ENCODE measurements around the gene CDON. TPM values are rescaled to one million over a fixed set of nuclear protein-coding genes. Genes with fewer than 3 reads are reported as not detected.
A peak's percentile ranks its signal among the peaks of the same experiment; 100 is the strongest.

CDON gene
- total RNA-seq, 2 experiments from 2014 or later, result 3.2 to 4.0 TPM

- TF ChIP-seq CTCF (IDR thresholded peaks at IDR 0.05), result no peak
- Mint-ChIP-seq H3K36me3 (ENCODE audit: low read depth) (no peaks in the 10 kb centered on the region), H3K9me3 (no peaks in the 10 kb centered on the region), H3K4me1 (ENCODE audit: low read depth) (peaks cover 3% of the 10 kb centered on the region), H3K27ac (no peak overlapping the region), H3K4me3 (no peak overlapping the region), H3K27me3 (peaks cover 11% of the 10 kb centered on the region)
- ATAC-seq (no peak), DNase-seq (no peak)
- CTCF ChIA-PET, result interaction anchor here (0.6 to 5.0 kb wide), 3 partner anchors 268 to 313 kb away, joined by 3 to 36 read pairs (median 3); no protein-coding TSS in a partner anchor
- POLR2A ChIA-PET, result no interaction called here
- intact Hi-C loops (cut with micrococcal nuclease), result no loop called here
Observed at GRCh38 chr11:125925804-125926203, 136.9 kb downstream of the CDON start.

DNA sequence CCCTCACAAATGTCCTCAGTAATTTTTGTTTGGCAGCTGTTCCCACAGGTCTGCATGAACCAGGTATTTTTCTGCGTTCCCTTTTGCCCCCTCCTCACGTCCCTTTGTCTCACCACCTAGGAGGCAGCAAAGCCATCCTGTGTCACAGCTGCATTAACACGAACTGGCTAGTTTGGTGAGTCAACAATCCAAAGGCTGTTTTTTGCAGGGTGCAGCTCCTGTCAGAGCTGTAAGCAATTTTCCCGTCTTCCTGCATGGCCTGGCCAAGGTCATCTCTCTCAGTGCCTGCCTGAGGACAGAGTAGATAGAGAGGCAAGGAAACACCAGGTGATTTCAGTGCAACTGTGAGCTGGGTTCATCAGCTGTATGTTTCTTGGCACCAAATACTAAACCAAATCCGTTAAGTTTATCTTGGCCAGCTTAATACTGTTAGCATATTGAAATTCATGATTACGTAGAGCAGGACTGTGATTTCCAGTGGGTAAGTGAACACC, 137.4 kb downstream of the CDON start:
- Mint-ChIP-seq H3K4me1 (ENCODE audit: low read depth) (peaks cover 3% of the 10 kb centered on the region), H3K27me3 (peaks cover 14% of the 10 kb centered on the region), H3K4me3 (no peak overlapping the region), H3K27ac (no peak overlapping the region), H3K9me3 (no peaks in the 10 kb centered on the region), H3K36me3 (ENCODE audit: low read depth) (no peaks in the 10 kb centered on the region)
- POLR2A ChIA-PET, result no interaction called here
- ATAC-seq, result no peak
- no peak for DNase-seq
- no peak for TF ChIP-seq CTCF (IDR thresholded peaks at IDR 0.05)
- intact Hi-C loops (cut with micrococcal nuclease), result no loop called here
- CTCF ChIA-PET, result interaction anchor here (0.6 to 5.0 kb wide), 3 partner anchors 268 to 313 kb away, joined by 3 to 36 read pairs (median 3); no protein-coding TSS in a partner anchor

- no peak overlapping the region for H3K27ac Mint-ChIP-seq
- DNase-seq (no peak), ATAC-seq (no peak)
- peaks cover 11% of the 10 kb centered on the region for H3K27me3 Mint-ChIP-seq
- intact Hi-C loops (cut with micrococcal nuclease), result no loop called here
- peaks cover 3% of the 10 kb centered on the region for H3K4me1 Mint-ChIP-seq (ENCODE audit: low read depth)
- POLR2A ChIA-PET, result no interaction called here
- no peaks in the 10 kb centered on the region for H3K36me3 Mint-ChIP-seq (ENCODE audit: low read depth)
- H3K9me3 Mint-ChIP-seq, result no peaks in the 10 kb centered on the region
- no peak for TF ChIP-seq CTCF (IDR thresholded peaks at IDR 0.05)
- H3K4me3 Mint-ChIP-seq, result no peak overlapping the region
- CTCF ChIA-PET, result interaction anchor here (0.8 to 5.0 kb wide), 4 partner anchors 37 to 282 kb away, joined by 3 to 36 read pairs (median 4); partner anchors contain the start of gene HYLS1
Observed at GRCh38 chr11:125924384-125925007, 138.2 kb downstream of the CDON start.

DNA sequence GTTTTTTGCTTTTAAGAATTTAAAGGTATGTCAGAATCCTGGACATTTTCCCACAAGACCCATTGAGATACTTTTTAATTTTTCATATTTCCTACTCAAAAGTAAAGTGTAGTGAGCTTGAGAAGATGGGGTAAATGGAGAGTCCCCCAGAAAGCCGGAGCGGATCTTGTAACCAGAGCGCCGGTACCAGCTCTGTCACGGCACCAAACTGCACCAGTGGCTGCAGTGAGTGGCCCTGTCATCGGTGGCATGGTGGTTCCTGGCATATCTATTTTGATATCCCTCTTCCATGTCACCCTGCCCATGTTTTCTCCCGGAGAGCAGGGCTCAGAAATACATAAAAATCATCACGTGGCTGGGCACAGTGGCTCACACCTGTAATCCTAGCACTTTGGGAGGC, 139.0 kb downstream of the CDON start:
- TF ChIP-seq CTCF (IDR thresholded peaks at IDR 0.05), result no peak
- DNase-seq (no peak), ATAC-seq (no peak)
- Mint-ChIP-seq H3K27me3 (peaks cover 11% of the 10 kb centered on the region), H3K4me1 (ENCODE audit: low read depth) (peaks cover 3% of the 10 kb centered on the region), H3K36me3 (ENCODE audit: low read depth) (no peaks in the 10 kb centered on the region), H3K27ac (no peak overlapping the region), H3K9me3 (no peaks in the 10 kb centered on the region), H3K4me3 (no peak overlapping the region)
- ChIA-PET POLR2A (no interaction called here), CTCF (interaction anchor here (0.8 to 5.0 kb wide), 14 partner anchors 15 to 392 kb away, joined by 3 to 36 read pairs (median 4); partner anchors contain the start of gene HYLS1)
- intact Hi-C loops (cut with micrococcal nuclease), result loop anchor here (1.0 kb wide), 1 partner anchor 271 kb away; no protein-coding TSS in a partner anchor

DNA sequence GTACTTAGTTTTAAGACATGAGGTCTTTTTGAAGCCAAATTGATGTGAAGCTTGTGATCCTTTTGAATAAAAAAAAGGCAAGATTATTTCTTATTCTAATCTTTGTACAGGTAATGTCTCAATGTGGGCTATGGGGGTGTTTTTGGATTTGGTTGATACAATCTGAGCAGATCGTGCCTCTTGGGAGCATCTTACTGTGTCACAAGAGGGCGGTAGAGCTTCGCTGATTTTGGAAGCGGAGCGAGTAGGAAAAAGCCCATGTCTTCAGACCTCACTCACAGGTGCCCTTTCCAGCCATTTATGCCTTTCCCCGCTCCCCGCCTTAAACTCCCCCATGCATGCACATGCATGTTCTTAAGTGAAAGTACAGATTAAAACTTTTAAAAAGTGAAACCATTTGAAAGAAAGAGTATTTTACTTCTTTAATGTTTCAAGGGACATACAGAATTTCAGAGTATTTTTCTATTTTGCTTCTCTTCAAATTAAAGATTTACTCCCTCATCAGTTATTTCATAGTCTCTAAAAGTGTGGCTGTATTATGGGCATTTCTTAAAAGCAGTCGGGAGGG, 139.6 kb downstream of the CDON start:
- H3K4me1 Mint-ChIP-seq (ENCODE audit: low read depth), result peaks cover 3% of the 10 kb centered on the region
- H3K9me3 Mint-ChIP-seq, result no peaks in the 10 kb centered on the region
- peak; percentile 78 for DNase-seq
- CTCF ChIA-PET, result interaction anchor here (0.8 to 5.0 kb wide), 13 partner anchors 16 to 392 kb away, joined by 3 to 36 read pairs (median 4); partner anchors contain the start of gene HYLS1
- peak; percentile 80 for ATAC-seq
- peaks cover 11% of the 10 kb centered on the region for H3K27me3 Mint-ChIP-seq
- H3K27ac Mint-ChIP-seq, result no peak overlapping the region
- POLR2A ChIA-PET, result no interaction called here
- intact Hi-C loops (cut with micrococcal nuclease), result loop anchor here (1.0 kb wide), 1 partner anchor 271 kb away; no protein-coding TSS in a partner anchor
- no peaks in the 10 kb centered on the region for H3K36me3 Mint-ChIP-seq (ENCODE audit: low read depth)
- TF ChIP-seq CTCF (IDR thresholded peaks at IDR 0.05), result peak; percentile 75
- no peak overlapping the region for H3K4me3 Mint-ChIP-seq
